Omental fat pad (tissue), 4 donors: Measurements from ENCODE around the gene SLC6A20. TPM values are rescaled to one million over a fixed set of nuclear protein-coding genes. Genes with fewer than 3 reads are reported as not detected.

ENCODE experiments used
- ATAC-seq: fragments of 150-250 bp; one replicate; pipeline ENCODE4 v1.9.1; 2016; ENCODE audit warnings: mild to moderate bottlenecking, moderate library complexity; ENCODE audit not compliant: low FRiP score
- DNase-seq: peaks from one replicate; pipeline ENCODE4 v3.0.0-alpha.2; 2019; ENCODE audit warnings: low spot score
- CTCF ChIP-seq, 3 donors: fragments of 450-650 bp; IDR thresholded peaks; one replicate each; pipeline ENCODE4 v1.5.1; 2016 to 2017; ENCODE audit warnings: antibody characterized with exemption in 3 of 3, mild to moderate bottlenecking in 3 of 3, moderate library complexity in 2 of 3
- total RNA-seq, 4 donors: library from RNA; depleted of rRNA; stranded (reverse); fragments of >200 nt; gene quantifications; one replicate each; pipeline ENCODE4 v1.1.0, GENCODE V29; 2016

Gene SLC6A20
- under 1 TPM in 3 of 4 donors, not detected in 1; 0.09 to 0.72 (median 0.38) TPM for total RNA-seq

DNA sequence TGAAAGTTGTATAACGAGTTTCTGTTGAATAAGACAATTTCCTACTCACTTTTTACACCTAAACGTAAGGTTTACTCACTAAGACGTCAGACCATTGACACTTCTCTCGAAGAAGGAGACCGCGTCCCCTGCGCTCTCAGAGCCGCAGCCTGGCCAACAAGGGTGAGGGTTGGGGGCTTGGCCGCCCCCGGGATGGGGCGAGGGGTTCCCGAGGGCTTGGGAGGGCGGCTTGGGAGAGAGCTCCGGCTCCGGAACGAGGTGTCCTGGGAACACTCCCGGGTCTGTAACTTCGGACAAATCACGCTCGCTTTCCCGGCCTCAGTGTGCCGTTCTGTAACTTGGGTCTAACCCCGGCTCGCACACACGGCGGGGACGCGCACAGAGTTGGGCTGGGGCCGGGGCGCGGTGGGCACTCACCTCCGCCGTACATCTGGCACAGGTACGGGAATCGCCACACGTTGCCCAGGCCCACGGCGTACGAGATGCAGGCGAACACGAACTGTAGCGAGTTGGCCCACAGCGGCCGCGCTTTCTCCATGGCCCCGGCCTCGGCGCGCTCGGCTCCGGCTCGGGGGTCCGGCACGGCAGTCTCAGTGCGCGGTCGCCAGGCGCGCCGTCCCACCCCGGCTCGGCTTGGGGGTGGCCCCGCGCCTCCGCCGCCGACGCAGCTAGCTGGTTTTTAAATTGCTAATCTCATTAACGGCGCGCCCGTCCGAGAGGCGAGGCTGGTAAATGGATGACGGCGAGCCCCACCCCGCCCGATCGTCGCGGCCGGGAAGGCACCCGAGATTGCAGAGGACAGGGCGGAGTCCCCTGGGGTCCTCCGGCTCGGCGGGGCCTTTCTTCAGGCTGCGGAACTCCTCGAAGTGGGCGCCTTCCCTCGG lies at the start of gene SLC6A20:
SLC6A20 (minus strand) TSS at position 655 of the 884 bp plus-strand sequence; CDS start at position 538, 117 bp downstream.
- peak; percentile 25 for ATAC-seq

DNA sequence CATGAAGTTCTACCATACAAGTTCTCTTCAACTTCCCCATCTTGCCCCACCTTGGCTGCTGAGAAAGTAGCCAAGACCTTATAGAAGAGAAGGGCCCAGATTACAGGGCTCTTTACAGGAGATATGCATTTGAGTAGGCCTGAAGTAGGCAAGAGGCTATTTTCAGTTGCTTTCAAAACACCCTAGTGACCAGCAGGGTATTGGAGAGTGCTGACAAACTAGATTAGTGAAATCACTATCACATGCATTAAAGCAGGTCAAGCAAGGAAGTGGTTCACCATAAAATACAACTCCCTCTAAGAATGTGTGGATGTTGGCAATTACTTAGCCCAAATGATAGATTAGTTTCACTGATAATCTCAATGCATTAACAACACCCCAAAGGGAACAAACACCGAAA lies 48.3 kb upstream of the SLC6A20 start:
- TF ChIP-seq CTCF (IDR thresholded peaks at IDR 0.05): no peak

More for the DNA sequence above, at the start of gene SLC6A20:
- TF ChIP-seq CTCF (IDR thresholded peaks at IDR 0.05): no peak
- no peak for DNase-seq

GRCh38 chr3:45842851-45843625 lies 46.7 kb upstream of the SLC6A20 start:
- DNase-seq: no peak
- no peak for ATAC-seq
- TF ChIP-seq CTCF (IDR thresholded peaks at IDR 0.05): no peak

More for the DNA sequence above, 48.3 kb upstream of the SLC6A20 start:
- DNase-seq: no peak
- ATAC-seq: no peak

GRCh38 chr3:45841757-45842491 lies 45.6 kb upstream of the SLC6A20 start, which contains the start of gene LZTFL1:
LZTFL1 (minus strand) TSS chr3:45842119; CDS start chr3:45841991, 128 bp downstream.
- TF ChIP-seq CTCF (IDR thresholded peaks at IDR 0.05): no peak
- ATAC-seq (peak; percentile 87), DNase-seq (peak; percentile 91)

DNA sequence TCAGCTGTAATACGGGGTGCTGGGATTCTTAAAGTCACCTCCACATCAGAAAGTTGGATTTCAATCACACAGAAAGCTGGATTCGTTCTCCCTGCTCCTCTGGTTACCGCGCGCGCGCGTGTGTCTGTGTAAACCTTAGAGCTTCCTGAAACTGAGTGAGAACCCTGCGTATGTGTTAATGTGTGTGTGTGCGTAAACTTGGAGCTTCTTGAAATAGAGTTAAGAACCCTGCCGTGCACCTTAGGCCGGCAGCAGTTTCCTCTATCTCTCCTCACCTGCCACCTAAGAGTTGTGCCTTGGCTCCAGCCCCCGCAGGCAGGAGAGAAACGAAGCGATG lies 45.1 kb upstream of the SLC6A20 start:
- no peak for DNase-seq
- TF ChIP-seq CTCF (IDR thresholded peaks at IDR 0.05): no peak
- ATAC-seq: no peak

- DNase-seq (no peak), ATAC-seq (no peak)
- no peak for TF ChIP-seq CTCF (IDR thresholded peaks at IDR 0.05)
These were observed 42.1 kb upstream of the SLC6A20 start for GRCh38 chr3:45838466-45838865.
